Measurements from ENCODE around the gene DSE. TPM values are rescaled to one million over a fixed set of nuclear protein-coding genes. Genes with fewer than 3 reads are reported as not detected.

Gene DSE
- total RNA-seq, 1 experiment from 2014 or later: 9.8 TPM

DNA sequence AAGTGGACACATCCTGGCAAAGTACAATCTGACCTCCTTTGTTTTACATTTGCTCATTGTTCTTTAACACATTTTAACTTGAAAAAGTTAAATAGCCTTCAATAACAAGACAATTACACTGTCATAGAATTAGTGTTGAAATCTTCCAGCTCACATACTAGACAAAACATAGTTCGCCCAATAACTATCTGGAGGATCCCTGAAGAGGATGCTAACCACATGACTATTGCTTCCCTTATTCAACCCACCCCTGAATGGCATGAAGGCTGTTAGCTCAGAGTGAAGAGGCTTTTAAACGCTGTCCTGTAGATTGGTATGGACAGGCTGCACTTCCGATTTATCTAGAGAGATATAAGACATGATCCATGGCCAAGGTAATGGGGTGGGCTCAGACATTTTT, 15.0 kb upstream of the DSE start:
- Histone ChIP-seq H3K4me3 (ENCODE audit: low read length) (no peak overlapping the region), H3K4me1 (ENCODE audit: insufficient read depth, low read length) (no peaks in the 10 kb centered on the region), H3K36me3 (ENCODE audit: low read depth, low read length) (no peaks in the 10 kb centered on the region), H4K20me1 (ENCODE audit: low read length) (no peaks in the 10 kb centered on the region), H3K9me2 (replicated peaks; ENCODE audit: low read length) (no peaks in the 10 kb centered on the region), H3K27me3 (ENCODE audit: low read length) (no peaks in the 10 kb centered on the region), H3K27ac (ENCODE audit: low read length) (no peak overlapping the region), H3K79me2 (ENCODE audit: low read length) (no peaks in the 10 kb centered on the region), H3K9ac (ENCODE audit: low read length) (no peak overlapping the region), H3K9me3 (ENCODE audit: low read length) (no peaks in the 10 kb centered on the region), H3F3A (ENCODE audit: low read length, unreplicated experiment) (no peaks in the 10 kb centered on the region), H2AFZ (ENCODE audit: low read length) (no peak overlapping the region), H3K4me2 (ENCODE audit: low read length) (no peak overlapping the region)
- no TSS peak for BruUV-seq (replicated peaks)
- TF ChIP-seq, protein P1, sequence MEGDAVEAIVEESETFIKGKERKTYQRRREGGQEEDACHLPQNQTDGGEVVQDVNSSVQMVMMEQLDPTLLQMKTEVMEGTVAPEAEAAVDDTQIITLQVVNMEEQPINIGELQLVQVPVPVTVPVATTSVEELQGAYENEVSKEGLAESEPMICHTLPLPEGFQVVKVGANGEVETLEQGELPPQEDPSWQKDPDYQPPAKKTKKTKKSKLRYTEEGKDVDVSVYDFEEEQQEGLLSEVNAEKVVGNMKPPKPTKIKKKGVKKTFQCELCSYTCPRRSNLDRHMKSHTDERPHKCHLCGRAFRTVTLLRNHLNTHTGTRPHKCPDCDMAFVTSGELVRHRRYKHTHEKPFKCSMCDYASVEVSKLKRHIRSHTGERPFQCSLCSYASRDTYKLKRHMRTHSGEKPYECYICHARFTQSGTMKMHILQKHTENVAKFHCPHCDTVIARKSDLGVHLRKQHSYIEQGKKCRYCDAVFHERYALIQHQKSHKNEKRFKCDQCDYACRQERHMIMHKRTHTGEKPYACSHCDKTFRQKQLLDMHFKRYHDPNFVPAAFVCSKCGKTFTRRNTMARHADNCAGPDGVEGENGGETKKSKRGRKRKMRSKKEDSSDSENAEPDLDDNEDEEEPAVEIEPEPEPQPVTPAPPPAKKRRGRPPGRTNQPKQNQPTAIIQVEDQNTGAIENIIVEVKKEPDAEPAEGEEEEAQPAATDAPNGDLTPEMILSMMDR (conservative IDR thresholded peaks at IDR 0.05; ENCODE audit: low read depth, low read length): no peak
- no peak for TF ChIP-seq EZH2 (IDR thresholded peaks at IDR 0.05; ENCODE audit: low read length, unreplicated experiment)
- TF ChIP-seq EZH2phosphoT487 (IDR thresholded peaks at IDR 0.05; ENCODE audit: borderline replicate concordance, low read length): no peak
- ChIA-PET CTCF (no interaction called here), POLR2A (ENCODE audit: unreplicated experiment) (no interaction called here)
- DNase-seq (no peak), ATAC-seq (no peak)
- intact Hi-C loops (cut with micrococcal nuclease): loop anchor here (2.0 kb wide), 1 partner anchor 61 kb away; no protein-coding TSS in a partner anchor

DNA sequence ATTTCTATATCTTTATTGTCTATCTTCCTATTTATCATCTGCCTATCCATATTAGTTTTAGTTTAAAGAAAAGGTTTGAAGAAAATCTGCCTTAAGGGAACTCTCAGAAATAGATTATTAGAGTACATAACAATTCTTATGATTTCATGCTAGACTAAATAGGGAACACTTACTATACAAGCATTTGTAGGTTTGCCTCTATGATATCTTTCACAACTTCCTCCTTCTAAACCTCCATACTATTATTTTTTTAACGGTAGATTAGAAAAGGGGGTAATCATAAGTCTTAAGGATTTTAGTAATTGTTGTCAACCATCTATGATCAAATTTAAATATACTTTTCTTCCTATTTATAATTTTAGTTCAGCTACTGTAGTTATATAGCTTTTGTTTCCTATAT, 11.6 kb upstream of the DSE start:
- Histone ChIP-seq H3F3A (ENCODE audit: low read length, unreplicated experiment) (no peaks in the 10 kb centered on the region), H3K79me2 (ENCODE audit: low read length) (no peaks in the 10 kb centered on the region), H3K4me3 (ENCODE audit: low read length) (no peak overlapping the region), H3K27me3 (ENCODE audit: low read length) (no peaks in the 10 kb centered on the region), H3K4me2 (ENCODE audit: low read length) (no peak overlapping the region), H2AFZ (ENCODE audit: low read length) (no peak overlapping the region), H3K9ac (ENCODE audit: low read length) (no peak overlapping the region), H3K27ac (ENCODE audit: low read length) (no peak overlapping the region), H4K20me1 (ENCODE audit: low read length) (no peaks in the 10 kb centered on the region), H3K9me3 (ENCODE audit: low read length) (no peaks in the 10 kb centered on the region), H3K4me1 (ENCODE audit: insufficient read depth, low read length) (no peaks in the 10 kb centered on the region), H3K9me2 (replicated peaks; ENCODE audit: low read length) (no peaks in the 10 kb centered on the region), H3K36me3 (ENCODE audit: low read depth, low read length) (no peaks in the 10 kb centered on the region)
- no peak for DNase-seq
- TF ChIP-seq, protein P1 (conservative IDR thresholded peaks at IDR 0.05; ENCODE audit: low read depth, low read length): no peak
- TF ChIP-seq EZH2phosphoT487 (IDR thresholded peaks at IDR 0.05; ENCODE audit: borderline replicate concordance, low read length): no peak
- TF ChIP-seq EZH2 (IDR thresholded peaks at IDR 0.05; ENCODE audit: low read length, unreplicated experiment): no peak
- ATAC-seq: no peak
- ChIA-PET POLR2A (ENCODE audit: unreplicated experiment) (no interaction called here), CTCF (no interaction called here)
- BruUV-seq (replicated peaks): no TSS peak
- intact Hi-C loops (cut with micrococcal nuclease): no loop called here

DNA sequence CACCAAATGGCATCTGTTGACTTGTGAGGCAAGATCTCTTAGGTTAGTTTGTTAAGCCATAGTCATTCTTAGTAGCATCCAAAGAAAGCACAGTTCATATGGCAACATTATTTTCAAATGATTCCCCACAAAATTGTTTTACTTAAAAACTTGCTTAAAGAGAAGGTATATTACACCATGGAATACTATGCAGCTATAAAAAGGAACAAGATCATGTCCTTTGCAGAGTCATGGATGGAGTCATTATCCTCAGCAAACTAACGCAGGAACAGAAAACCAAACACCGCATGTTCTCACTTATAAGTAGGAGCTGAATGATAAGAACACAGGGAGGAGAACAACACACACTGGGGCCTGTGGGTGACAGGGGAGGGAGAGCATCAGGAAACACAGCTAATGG, 10.9 kb upstream of the DSE start:
- Histone ChIP-seq H3K4me2 (ENCODE audit: low read length) (no peak overlapping the region), H3K27ac (ENCODE audit: low read length) (no peak overlapping the region), H3K4me3 (ENCODE audit: low read length) (no peak overlapping the region), H3F3A (ENCODE audit: low read length, unreplicated experiment) (no peaks in the 10 kb centered on the region), H2AFZ (ENCODE audit: low read length) (no peak overlapping the region), H3K79me2 (ENCODE audit: low read length) (no peaks in the 10 kb centered on the region), H3K9me3 (ENCODE audit: low read length) (no peaks in the 10 kb centered on the region), H3K9me2 (replicated peaks; ENCODE audit: low read length) (no peaks in the 10 kb centered on the region), H3K36me3 (ENCODE audit: low read depth, low read length) (no peaks in the 10 kb centered on the region), H3K4me1 (ENCODE audit: insufficient read depth, low read length) (no peaks in the 10 kb centered on the region), H4K20me1 (ENCODE audit: low read length) (no peaks in the 10 kb centered on the region), H3K9ac (ENCODE audit: low read length) (no peak overlapping the region), H3K27me3 (ENCODE audit: low read length) (no peaks in the 10 kb centered on the region)
- CTCF ChIA-PET: no interaction called here
- TF ChIP-seq EZH2phosphoT487 (IDR thresholded peaks at IDR 0.05; ENCODE audit: borderline replicate concordance, low read length) (no peak), EZH2 (IDR thresholded peaks at IDR 0.05; ENCODE audit: low read length, unreplicated experiment) (no peak)
- TF ChIP-seq, protein P1 (conservative IDR thresholded peaks at IDR 0.05; ENCODE audit: low read depth, low read length): no peak
- DNase-seq (no peak), ATAC-seq (no peak)
- intact Hi-C loops (cut with micrococcal nuclease): no loop called here
- no TSS peak for BruUV-seq (replicated peaks)
- POLR2A ChIA-PET (ENCODE audit: unreplicated experiment): no interaction called here

Measured in PC-3 (cell line).